ENCODE data around the gene ITPRIPL1. TPM values are rescaled to one million over a fixed set of nuclear protein-coding genes. Genes with fewer than 3 reads are reported as not detected.

The ITPRIPL1 gene
- total and polyA plus RNA-seq, 2 of the 8 experiments (the other 6 are each of a cell fraction or from before 2014, with no cell fraction given), result 10.6 to 16.1 TPM

DNA sequence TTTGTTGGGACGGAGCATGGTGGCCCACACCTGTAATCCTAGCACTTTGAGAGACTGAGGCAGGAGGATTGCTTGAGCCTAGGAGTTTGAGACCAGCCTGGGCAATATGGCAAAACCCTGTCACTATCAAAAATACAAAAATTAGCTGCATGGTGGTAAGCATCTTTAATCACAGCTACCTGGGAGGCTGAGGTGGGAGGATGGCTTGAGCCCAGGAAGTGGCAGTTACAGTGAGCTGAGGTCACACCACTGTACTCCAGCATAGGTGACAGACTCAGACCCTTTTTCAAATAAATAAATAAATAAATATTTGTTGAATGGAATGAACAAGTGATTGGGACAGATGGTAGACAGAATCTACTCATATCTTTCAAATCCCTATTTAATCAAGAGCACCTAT is 5.7 kb upstream of the ITPRIPL1 start (continued):
- TF ChIP-seq, protein P1, sequence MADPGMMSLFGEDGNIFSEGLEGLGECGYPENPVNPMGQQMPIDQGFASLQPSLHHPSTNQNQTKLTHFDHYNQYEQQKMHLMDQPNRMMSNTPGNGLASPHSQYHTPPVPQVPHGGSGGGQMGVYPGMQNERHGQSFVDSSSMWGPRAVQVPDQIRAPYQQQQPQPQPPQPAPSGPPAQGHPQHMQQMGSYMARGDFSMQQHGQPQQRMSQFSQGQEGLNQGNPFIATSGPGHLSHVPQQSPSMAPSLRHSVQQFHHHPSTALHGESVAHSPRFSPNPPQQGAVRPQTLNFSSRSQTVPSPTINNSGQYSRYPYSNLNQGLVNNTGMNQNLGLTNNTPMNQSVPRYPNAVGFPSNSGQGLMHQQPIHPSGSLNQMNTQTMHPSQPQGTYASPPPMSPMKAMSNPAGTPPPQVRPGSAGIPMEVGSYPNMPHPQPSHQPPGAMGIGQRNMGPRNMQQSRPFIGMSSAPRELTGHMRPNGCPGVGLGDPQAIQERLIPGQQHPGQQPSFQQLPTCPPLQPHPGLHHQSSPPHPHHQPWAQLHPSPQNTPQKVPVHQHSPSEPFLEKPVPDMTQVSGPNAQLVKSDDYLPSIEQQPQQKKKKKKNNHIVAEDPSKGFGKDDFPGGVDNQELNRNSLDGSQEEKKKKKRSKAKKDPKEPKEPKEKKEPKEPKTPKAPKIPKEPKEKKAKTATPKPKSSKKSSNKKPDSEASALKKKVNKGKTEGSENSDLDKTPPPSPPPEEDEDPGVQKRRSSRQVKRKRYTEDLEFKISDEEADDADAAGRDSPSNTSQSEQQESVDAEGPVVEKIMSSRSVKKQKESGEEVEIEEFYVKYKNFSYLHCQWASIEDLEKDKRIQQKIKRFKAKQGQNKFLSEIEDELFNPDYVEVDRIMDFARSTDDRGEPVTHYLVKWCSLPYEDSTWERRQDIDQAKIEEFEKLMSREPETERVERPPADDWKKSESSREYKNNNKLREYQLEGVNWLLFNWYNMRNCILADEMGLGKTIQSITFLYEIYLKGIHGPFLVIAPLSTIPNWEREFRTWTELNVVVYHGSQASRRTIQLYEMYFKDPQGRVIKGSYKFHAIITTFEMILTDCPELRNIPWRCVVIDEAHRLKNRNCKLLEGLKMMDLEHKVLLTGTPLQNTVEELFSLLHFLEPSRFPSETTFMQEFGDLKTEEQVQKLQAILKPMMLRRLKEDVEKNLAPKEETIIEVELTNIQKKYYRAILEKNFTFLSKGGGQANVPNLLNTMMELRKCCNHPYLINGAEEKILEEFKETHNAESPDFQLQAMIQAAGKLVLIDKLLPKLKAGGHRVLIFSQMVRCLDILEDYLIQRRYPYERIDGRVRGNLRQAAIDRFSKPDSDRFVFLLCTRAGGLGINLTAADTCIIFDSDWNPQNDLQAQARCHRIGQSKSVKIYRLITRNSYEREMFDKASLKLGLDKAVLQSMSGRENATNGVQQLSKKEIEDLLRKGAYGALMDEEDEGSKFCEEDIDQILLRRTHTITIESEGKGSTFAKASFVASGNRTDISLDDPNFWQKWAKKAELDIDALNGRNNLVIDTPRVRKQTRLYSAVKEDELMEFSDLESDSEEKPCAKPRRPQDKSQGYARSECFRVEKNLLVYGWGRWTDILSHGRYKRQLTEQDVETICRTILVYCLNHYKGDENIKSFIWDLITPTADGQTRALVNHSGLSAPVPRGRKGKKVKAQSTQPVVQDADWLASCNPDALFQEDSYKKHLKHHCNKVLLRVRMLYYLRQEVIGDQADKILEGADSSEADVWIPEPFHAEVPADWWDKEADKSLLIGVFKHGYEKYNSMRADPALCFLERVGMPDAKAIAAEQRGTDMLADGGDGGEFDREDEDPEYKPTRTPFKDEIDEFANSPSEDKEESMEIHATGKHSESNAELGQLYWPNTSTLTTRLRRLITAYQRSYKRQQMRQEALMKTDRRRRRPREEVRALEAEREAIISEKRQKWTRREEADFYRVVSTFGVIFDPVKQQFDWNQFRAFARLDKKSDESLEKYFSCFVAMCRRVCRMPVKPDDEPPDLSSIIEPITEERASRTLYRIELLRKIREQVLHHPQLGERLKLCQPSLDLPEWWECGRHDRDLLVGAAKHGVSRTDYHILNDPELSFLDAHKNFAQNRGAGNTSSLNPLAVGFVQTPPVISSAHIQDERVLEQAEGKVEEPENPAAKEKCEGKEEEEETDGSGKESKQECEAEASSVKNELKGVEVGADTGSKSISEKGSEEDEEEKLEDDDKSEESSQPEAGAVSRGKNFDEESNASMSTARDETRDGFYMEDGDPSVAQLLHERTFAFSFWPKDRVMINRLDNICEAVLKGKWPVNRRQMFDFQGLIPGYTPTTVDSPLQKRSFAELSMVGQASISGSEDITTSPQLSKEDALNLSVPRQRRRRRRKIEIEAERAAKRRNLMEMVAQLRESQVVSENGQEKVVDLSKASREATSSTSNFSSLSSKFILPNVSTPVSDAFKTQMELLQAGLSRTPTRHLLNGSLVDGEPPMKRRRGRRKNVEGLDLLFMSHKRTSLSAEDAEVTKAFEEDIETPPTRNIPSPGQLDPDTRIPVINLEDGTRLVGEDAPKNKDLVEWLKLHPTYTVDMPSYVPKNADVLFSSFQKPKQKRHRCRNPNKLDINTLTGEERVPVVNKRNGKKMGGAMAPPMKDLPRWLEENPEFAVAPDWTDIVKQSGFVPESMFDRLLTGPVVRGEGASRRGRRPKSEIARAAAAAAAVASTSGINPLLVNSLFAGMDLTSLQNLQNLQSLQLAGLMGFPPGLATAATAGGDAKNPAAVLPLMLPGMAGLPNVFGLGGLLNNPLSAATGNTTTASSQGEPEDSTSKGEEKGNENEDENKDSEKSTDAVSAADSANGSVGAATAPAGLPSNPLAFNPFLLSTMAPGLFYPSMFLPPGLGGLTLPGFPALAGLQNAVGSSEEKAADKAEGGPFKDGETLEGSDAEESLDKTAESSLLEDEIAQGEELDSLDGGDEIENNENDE (IDR thresholded peaks at IDR 0.05; ENCODE audit: insufficient replicate concordance, low read length), result no peak
- TF ChIP-seq CHD2 (IDR thresholded peaks at IDR 0.05; ENCODE audit: low read length), result no peak
- no peak for TF ChIP-seq SAP30 (IDR thresholded peaks at IDR 0.05; ENCODE audit: insufficient read depth, insufficient replicate concordance, low read length)
- TF ChIP-seq RAD21 (IDR thresholded peaks at IDR 0.05 in 1 of 2, conservative IDR thresholded peaks at IDR 0.05 in 1 of 2; ENCODE audit: low read depth in 2 of 2, low read length in 2 of 2), result no peak

Measured in H1 (cell line).